Measurements from ENCODE around the gene IGFBP1. TPM values are rescaled to one million over a fixed set of nuclear protein-coding genes. Genes with fewer than 3 reads are reported as not detected.
A peak's percentile ranks its signal among the peaks of the same experiment; 100 is the strongest.
"Not testable (repeated sequence)": the region's sequence is repeated elsewhere in the genome, so short reads cannot be mapped to it uniquely, and the experiment has no call there.

The IGFBP1 gene
- total RNA-seq, 6 donors from 2014 or later = 0.17 to 0.23 TPM; not detected in 4

DNA sequence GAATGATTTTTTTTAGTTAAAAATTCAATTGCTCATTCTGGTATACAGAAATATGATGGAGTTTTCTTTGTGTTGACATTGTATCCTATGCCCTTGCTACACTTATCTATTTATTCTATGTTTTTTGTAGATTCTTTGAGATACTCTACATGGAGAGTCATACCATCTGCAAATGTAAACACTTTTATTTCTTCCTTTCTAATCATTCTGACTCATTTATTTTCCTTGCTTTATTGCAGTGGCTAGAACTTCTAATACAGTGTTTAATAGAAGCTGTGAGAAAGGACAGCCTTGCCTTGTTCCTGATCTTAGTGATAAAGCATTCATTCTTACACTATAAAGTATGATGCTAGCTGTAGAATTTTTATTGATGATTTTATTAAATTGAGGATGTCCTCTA, 42.7 kb downstream of the IGFBP1 start:
- Histone ChIP-seq H3K27ac (no peak overlapping the region), H3K4me1 (no peaks in the 10 kb centered on the region), H3K4me3 (no peak overlapping the region), H3K9me3 (no peaks in the 10 kb centered on the region), H3K27me3 (no peaks in the 10 kb centered on the region), H3K36me3 (no peaks in the 10 kb centered on the region)
- ATAC-seq (ENCODE audit: low FRiP score in 2 of 2) (no peak), DNase-seq (no peak)
- TF ChIP-seq EP300 (IDR thresholded peaks at IDR 0.05) (no peak), POLR2AphosphoS5 (IDR thresholded peaks at IDR 0.05) (no peak), POLR2A (IDR thresholded peaks at IDR 0.05) (no peak)
- TF ChIP-seq, protein P1, sequence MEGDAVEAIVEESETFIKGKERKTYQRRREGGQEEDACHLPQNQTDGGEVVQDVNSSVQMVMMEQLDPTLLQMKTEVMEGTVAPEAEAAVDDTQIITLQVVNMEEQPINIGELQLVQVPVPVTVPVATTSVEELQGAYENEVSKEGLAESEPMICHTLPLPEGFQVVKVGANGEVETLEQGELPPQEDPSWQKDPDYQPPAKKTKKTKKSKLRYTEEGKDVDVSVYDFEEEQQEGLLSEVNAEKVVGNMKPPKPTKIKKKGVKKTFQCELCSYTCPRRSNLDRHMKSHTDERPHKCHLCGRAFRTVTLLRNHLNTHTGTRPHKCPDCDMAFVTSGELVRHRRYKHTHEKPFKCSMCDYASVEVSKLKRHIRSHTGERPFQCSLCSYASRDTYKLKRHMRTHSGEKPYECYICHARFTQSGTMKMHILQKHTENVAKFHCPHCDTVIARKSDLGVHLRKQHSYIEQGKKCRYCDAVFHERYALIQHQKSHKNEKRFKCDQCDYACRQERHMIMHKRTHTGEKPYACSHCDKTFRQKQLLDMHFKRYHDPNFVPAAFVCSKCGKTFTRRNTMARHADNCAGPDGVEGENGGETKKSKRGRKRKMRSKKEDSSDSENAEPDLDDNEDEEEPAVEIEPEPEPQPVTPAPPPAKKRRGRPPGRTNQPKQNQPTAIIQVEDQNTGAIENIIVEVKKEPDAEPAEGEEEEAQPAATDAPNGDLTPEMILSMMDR (IDR thresholded peaks at IDR 0.05) = no peak

DNA sequence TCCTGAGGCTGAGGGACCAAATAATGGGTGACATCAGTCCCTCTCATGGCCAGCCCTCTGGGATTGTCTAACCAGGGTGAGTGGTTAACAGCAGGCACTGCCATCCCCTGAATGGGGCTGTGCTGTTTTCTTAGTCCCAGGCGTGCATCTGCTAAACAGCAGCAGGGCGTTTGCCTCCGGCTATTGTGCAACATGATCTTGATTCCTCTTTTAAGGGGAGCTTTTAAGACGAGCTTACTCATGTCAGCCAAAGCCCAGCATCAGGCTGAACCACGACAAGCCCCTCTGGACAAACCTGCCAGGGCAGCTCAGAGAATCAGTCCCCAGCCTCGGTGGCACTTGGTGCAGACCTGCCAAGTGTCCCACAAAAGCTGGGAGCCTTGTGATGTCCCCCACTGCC, 49.0 kb downstream of the IGFBP1 start:
- H3K27me3 ChIP-seq = no peaks in the 10 kb centered on the region
- no peaks in the 10 kb centered on the region for H3K4me1 ChIP-seq
- 20 to 48% methylated on average over 2 to 6 of the region's 6 CpGs for WGBS, 2 donors
- no peaks in the 10 kb centered on the region for H3K9me3 ChIP-seq
- TF ChIP-seq POLR2AphosphoS5 (IDR thresholded peaks at IDR 0.05) (no peak), EP300 (IDR thresholded peaks at IDR 0.05) (no peak), POLR2A (IDR thresholded peaks at IDR 0.05) (no peak)
- TF ChIP-seq, protein P1 (IDR thresholded peaks at IDR 0.05) = no peak
- ATAC-seq (ENCODE audit: low FRiP score in 2 of 2) (peak in 1 of 2 donors; percentile 46), DNase-seq (no peak)
- H3K36me3 ChIP-seq = no peaks in the 10 kb centered on the region
- no peak overlapping the region for H3K4me3 ChIP-seq
- H3K27ac ChIP-seq = no peak overlapping the region

DNA sequence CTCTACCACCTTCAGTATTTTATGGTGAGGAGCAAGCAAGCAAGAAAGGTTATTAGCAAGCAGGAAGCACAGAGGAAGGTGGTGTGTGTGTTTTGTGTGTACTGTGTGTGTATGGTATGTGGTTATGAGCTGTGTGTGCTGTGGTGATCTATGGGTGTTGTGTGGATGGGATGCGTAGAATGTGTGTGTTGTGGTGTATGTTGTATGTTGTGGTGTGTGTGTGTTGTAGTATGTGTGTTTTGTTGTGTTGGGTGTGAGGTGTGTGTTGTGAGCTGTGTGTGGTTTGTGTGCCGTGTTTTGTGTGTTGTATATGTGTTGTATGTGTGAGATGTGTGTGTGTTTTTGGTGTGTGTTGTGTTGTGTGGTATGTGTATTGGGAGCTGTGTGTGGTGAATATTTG, 49.6 kb downstream of the IGFBP1 start:
- Histone ChIP-seq H3K4me1 (no peaks in the 10 kb centered on the region), H3K9me3 (no peaks in the 10 kb centered on the region), H3K36me3 (no peaks in the 10 kb centered on the region), H3K4me3 (no peak overlapping the region), H3K27me3 (no peaks in the 10 kb centered on the region), H3K27ac (no peak overlapping the region)
- no peak for ATAC-seq (ENCODE audit: low FRiP score in 2 of 2)
- DNase-seq = no peak
- TF ChIP-seq EP300 (IDR thresholded peaks at IDR 0.05) (no peak), POLR2AphosphoS5 (IDR thresholded peaks at IDR 0.05) (no peak), POLR2A (IDR thresholded peaks at IDR 0.05) (no peak)
- TF ChIP-seq, protein P1 (IDR thresholded peaks at IDR 0.05) = no peak
- WGBS, 2 donors = 92 to 96% methylated on average over 2 of the region's 2 CpGs

DNA sequence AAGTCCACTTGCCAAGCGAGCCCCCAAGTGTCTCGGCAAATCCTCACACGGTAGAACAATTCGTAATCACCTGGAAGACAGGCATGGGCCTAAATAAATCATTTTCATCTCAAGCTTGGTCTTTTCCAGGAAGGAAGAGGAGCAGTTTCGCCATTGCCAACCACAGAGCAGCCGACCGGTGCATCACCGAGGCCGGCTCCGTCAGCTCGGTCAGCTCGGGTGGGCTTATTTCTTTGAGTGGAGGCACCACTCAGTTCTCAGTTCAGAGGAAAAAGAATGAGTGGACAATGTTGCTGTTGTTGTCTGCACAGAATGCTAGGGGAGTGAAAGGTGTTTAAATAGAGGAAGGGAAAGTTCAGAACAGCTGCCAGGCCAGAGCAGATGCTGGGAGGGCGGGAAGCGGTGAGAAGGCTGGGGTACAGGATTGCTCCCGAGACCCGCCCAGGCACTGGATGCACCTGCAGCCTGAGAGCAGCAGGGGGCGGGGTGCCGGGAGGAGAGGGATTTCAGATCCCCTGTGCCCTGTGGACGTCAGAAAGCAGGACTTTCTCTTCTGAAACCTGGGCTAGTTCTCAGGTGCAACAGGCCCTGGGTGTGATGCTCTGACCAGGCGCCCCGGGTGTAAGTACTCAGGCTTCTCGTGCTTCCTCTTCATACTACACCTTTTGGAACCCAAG, 50.5 kb downstream of the IGFBP1 start:
- ATAC-seq (ENCODE audit: low FRiP score in 2 of 2) (no peak), DNase-seq (peak in 1 of 2 donors; percentile 38)
- no peaks in the 10 kb centered on the region for H3K9me3 ChIP-seq
- H3K4me3 ChIP-seq = no peak overlapping the region
- H3K27ac ChIP-seq = no peak overlapping the region
- H3K4me1 ChIP-seq = no peaks in the 10 kb centered on the region
- no peaks in the 10 kb centered on the region for H3K36me3 ChIP-seq
- TF ChIP-seq EP300 (IDR thresholded peaks at IDR 0.05) (no peak), POLR2A (IDR thresholded peaks at IDR 0.05) (no peak), POLR2AphosphoS5 (IDR thresholded peaks at IDR 0.05) (no peak)
- TF ChIP-seq, protein P1 (IDR thresholded peaks at IDR 0.05) = peak in 1 of 6 experiments; percentile 7
- 72 to 84% methylated on average over 22 of the region's 22 CpGs for WGBS, 2 donors
- no peaks in the 10 kb centered on the region for H3K27me3 ChIP-seq

DNA sequence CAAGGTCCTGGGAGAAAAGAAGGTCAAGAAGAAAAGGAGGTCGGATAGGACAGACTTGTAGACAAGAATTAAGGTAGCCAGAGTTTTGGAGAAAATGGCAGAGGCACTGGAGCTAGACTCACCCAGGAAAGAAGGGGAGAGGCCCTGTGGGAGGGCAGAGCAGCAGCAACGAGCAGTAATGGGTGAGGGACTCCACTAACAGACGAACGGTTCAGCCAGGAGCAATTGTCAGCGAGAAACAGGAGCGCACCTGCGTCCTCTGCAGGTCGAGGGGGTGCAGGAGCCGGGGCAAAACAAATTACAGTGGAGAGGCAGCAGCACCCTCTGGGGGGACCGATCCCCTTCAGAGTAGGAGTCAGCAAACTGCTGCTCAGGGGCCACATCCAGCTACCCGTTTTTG, 51.3 kb downstream of the IGFBP1 start:
- Histone ChIP-seq H3K4me3 (no peak overlapping the region), H3K4me1 (no peaks in the 10 kb centered on the region), H3K36me3 (no peaks in the 10 kb centered on the region), H3K9me3 (no peaks in the 10 kb centered on the region), H3K27ac (no peak overlapping the region), H3K27me3 (no peaks in the 10 kb centered on the region)
- ATAC-seq (ENCODE audit: low FRiP score in 2 of 2) = no peak
- WGBS, 2 donors = 90 to 91% methylated on average over 11 of the region's 11 CpGs
- DNase-seq = no peak
- TF ChIP-seq, protein P1 (IDR thresholded peaks at IDR 0.05) = no peak
- TF ChIP-seq EP300 (IDR thresholded peaks at IDR 0.05) (no peak), POLR2A (IDR thresholded peaks at IDR 0.05) (no peak), POLR2AphosphoS5 (IDR thresholded peaks at IDR 0.05) (no peak)

DNA sequence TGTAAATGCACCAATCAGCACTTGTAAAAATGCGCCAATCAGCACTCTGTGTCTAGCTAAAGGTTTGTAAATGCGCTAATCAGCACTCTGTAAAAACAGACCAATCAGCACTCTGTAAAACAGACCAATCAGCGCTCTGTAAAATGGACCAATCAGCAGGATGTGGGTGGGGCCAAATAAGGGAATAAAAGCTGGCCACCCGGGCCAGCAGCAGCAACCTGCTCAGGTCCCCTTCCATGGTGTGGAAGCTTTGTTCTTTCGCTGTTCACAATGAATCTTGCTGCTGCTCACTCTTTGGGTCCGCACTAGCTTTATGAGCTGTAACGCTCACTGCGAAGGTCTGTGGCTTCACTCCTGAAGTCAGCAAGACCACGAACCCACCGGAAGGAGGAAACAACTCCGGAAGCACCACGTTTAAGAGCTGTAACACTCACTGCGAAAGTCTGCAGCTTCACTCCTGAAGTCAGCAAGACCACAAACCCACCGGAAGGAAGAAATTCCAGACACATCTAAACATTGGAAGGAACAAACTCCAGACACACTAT, 52.0 kb downstream of the IGFBP1 start:
- 67 to 72% methylated on average over 10 to 14 of the region's 14 CpGs for WGBS, 2 donors
- DNase-seq; H3K27ac ChIP-seq; H3K4me1 ChIP-seq; ATAC-seq (ENCODE audit: low FRiP score in 2 of 2); H3K36me3 ChIP-seq; H3K27me3 ChIP-seq; H3K4me3 ChIP-seq; H3K9me3 ChIP-seq: not testable (repeated sequence)

Measured in upper lobe of left lung (tissue), 6 donors.